Activated CD8-positive, alpha-beta T cell treated with anti-CD3 and anti-CD28 coated beads for 36 hours (primary cell): Measurements from ENCODE around the gene PLBD2. TPM values are rescaled to one million over a fixed set of nuclear protein-coding genes. Genes with fewer than 3 reads are reported as not detected.

ENCODE experiments used
- ATAC-seq: fragments of 200-7000 bp; cut with Tn5 transposase; one replicate; pipeline ENCODE4 v1.10.0; 2021; ENCODE audit warnings: mild to moderate bottlenecking, moderate library complexity
- CTCF ChIA-PET: fragments of 350-600 bp; sonication (Branson Sonifier 250); formaldehyde crosslinking; loops from one replicate; lab custom pipeline; 2021; ENCODE audit warnings: antibody characterized with exemption; lab: Charles Lee
- POLR2A ChIA-PET: fragments of 350-600 bp; sonication (Branson Sonifier 250); formaldehyde crosslinking; loops from one replicate; lab custom pipeline; 2021; ENCODE audit warnings: antibody characterized with exemption; lab: Charles Lee
- DNase-seq: peaks from one replicate; pipeline ENCODE4 v3.0.0-alpha.2; 2020
- H3K27ac Mint-ChIP-seq: one replicate; pipeline ENCODE4 v1.8.0; 2021; ENCODE audit warnings: mild to moderate bottlenecking, mixed read lengths
- H3K27me3 Mint-ChIP-seq: one replicate; pipeline ENCODE4 v1.8.0; 2021; ENCODE audit warnings: mixed read lengths
- H3K36me3 Mint-ChIP-seq: one replicate; pipeline ENCODE4 v1.8.0; 2021; ENCODE audit warnings: low read depth, mixed read lengths
- H3K4me1 Mint-ChIP-seq: one replicate; pipeline ENCODE4 v1.8.0; 2021; ENCODE audit warnings: low read depth, mixed read lengths
- H3K4me3 Mint-ChIP-seq: one replicate; pipeline ENCODE4 v1.8.0; 2021; ENCODE audit warnings: mild to moderate bottlenecking, moderate library complexity, mixed read lengths
- H3K9me3 Mint-ChIP-seq: one replicate; pipeline ENCODE4 v1.8.0; 2021; ENCODE audit warnings: mixed read lengths
- intact Hi-C: fragments of 100-400 bp; cut with micrococcal nuclease; formaldehyde crosslinking; loops from one replicate; pipeline ENCODE4 v1.10.0; 2022
- total RNA-seq, 2 experiments: library from RNA; stranded (reverse); gene quantifications; one replicate each; pipeline ENCODE4 v1.2.3, GENCODE V29; 2021
- TF ChIP-seq, protein P1 (sequence below): fragments of 200-600 bp; IDR thresholded peaks from one replicate; pipeline ENCODE4 v1.8.0; 2022; ENCODE audit warnings: antibody characterized with exemption, mild to moderate bottlenecking

The PLBD2 gene
- total RNA-seq, 2 experiments from 2014 or later: 13.5 to 13.9 TPM

DNA sequence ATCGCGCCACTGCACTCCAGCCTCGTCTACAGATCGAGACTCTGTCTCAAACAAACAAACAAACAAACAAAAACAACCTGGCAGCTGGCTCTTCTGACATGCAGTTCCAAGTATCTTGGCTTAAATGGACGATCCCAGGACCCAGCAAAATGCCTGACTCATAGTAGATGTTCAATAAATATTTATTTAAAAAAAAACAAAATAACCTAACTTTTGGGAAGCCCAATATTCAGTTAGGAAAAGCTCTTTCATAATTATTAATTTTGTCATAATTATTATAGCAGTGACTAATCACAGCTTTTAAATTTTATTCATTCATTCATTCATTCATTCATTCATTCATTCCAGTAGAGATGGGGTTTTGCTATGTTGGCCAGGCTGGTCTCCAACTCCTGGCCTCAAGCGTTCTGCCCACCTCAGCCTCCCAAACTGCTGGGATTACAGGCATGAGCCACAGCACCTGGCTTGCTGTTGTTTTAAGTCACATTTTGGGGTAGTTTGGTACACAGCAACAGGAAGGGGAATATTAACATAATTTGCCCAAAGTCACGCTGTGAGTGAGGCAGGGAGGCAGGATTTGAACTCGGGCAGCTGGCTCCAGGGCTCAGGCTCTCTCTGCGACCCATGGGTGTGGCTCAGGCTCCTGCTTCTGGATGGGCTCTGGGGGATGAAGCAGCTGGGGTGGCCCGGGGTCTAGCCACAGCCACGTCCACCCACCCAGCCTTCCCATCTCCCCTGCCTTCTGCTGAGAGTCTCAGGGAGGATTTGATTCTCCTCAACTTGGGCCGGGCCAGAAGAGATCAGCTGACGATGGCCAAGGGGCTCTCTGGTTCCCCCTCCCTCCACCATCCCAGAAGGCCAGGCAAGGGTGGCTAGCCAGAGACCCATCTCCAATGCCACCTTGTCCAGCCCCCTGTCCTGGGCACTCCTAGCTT lies 42.9 kb downstream of the PLBD2 start:
- Mint-ChIP-seq H3K4me3 (no peak overlapping the region), H3K9me3 (no peaks in the 10 kb centered on the region), H3K36me3 (no peaks in the 10 kb centered on the region), H3K27ac (no peak overlapping the region), H3K27me3 (peaks cover 8% of the 10 kb centered on the region), H3K4me1 (no peaks in the 10 kb centered on the region)
- ChIA-PET CTCF (interaction anchor here (1.2 kb wide), 1 partner anchor 24 kb away, joined by 3 read pairs; no protein-coding TSS in a partner anchor), POLR2A (interaction anchor here (0.6 kb wide), 1 partner anchor 194 kb away, joined by 3 read pairs; no protein-coding TSS in a partner anchor)
- DNase-seq (no peak), ATAC-seq (no peak)
- intact Hi-C loops: no loop called here
- TF ChIP-seq, protein P1, sequence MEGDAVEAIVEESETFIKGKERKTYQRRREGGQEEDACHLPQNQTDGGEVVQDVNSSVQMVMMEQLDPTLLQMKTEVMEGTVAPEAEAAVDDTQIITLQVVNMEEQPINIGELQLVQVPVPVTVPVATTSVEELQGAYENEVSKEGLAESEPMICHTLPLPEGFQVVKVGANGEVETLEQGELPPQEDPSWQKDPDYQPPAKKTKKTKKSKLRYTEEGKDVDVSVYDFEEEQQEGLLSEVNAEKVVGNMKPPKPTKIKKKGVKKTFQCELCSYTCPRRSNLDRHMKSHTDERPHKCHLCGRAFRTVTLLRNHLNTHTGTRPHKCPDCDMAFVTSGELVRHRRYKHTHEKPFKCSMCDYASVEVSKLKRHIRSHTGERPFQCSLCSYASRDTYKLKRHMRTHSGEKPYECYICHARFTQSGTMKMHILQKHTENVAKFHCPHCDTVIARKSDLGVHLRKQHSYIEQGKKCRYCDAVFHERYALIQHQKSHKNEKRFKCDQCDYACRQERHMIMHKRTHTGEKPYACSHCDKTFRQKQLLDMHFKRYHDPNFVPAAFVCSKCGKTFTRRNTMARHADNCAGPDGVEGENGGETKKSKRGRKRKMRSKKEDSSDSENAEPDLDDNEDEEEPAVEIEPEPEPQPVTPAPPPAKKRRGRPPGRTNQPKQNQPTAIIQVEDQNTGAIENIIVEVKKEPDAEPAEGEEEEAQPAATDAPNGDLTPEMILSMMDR: no peak

DNA sequence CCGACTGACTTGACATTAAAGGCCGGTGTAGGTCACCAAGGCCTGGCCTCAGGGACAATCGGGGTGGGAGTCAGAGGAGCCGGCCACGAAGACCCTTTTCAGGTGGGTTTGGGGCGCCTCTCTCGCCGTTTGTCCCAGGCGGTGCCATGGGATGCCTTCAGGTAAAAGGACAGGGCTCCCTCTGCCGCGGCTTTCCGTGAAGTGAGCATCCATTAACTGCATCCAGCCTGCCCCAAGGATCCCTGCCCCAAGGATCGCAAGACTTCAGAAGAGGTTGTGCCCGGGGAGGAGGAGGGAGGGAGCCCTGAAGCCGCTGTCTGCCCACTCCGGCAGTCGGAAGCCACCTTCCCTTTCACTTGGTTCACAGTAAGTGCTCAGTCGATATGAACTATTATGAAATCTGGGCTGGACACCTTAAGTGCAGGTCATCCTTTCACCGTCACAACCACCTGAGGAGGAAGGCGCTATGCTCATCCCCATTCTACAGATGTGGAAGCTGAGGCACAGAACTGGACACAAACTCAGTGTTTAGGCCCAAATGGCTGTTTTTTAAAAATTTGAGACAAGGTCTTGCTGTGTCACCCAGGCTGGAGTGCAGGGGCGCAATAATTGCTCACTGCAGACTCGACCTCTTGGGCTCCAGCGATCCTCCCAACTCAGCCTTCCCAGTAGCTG lies 44.3 kb downstream of the PLBD2 start:
- H3K27ac Mint-ChIP-seq: no peak overlapping the region
- CTCF ChIA-PET: no interaction called here
- ATAC-seq: no peak

DNA sequence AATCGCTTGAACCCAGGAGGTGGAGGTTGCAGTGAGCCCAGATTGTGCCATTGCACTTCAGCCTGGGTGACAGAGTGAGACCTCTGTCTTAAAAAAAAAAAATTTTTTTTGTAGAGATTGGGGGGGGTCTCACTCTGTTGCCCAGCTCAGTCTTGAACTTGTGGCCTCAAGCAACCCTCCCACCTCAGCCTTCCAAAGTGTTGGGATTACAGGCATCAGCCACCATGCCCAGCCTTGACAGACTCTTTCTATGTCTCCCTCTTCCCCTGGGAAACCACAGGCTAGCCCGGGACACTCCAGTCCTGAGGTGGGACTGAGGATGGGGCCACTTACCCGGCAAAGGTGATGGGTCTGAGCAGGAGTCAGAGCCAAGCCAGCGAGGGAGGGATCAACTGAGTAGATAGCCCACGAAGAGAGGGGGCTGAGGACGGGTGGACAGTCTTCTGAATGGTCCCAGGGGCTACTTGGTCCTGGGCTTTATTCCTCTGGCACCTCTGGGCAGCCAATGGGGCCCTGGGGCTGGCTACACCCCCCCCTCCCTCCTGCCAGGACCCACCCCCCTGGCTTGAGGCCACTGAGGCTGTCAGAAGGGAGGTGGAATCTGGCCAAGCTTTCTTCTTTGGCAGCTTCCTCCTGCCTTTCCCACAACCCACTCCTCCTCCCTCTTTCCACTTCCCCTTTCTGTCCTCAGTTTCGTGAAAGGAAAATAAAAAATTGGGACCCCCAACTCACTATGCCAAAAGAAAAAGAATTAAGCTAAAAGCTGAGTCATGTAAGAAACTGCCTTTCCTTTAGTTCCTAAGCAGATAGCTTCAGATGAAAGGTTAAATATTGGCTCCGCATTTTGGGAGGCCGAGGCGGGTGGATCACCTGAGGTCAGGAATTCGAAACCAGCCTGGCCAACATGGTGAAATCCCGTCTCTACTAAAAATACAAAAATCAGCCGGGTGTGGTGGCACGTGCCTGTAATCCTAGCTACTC lies 45.3 kb downstream of the PLBD2 start, which contains the start of gene SDS:
SDS (minus strand) TSS at position 453 of the 981 bp plus-strand sequence. CDS start 4,179 bp downstream, outside the sequence.
- Mint-ChIP-seq H3K9me3 (no peaks in the 10 kb centered on the region), H3K36me3 (no peaks in the 10 kb centered on the region), H3K27ac (no peak within 1 kb of the TSS), H3K4me1 (no peaks in the 10 kb centered on the region), H3K27me3 (peaks cover 8% of the 10 kb centered on the region), H3K4me3 (no peak within 1 kb of the TSS)
- ATAC-seq: no peak
- TF ChIP-seq, protein P1: no peak
- intact Hi-C loops: no loop called here
- DNase-seq: no peak
- CTCF ChIA-PET: interaction anchor here (2.3 kb wide), 1 partner anchor 21 kb away, joined by 8 read pairs; no protein-coding TSS in a partner anchor
- POLR2A ChIA-PET: interaction anchor here (0.8 kb wide), 1 partner anchor 67 kb away, joined by 4 read pairs; no protein-coding TSS in a partner anchor

More for the DNA sequence above, 44.3 kb downstream of the PLBD2 start:
- intact Hi-C loops: no loop called here
- Mint-ChIP-seq H3K9me3 (no peaks in the 10 kb centered on the region), H3K27me3 (peaks cover 8% of the 10 kb centered on the region), H3K36me3 (no peaks in the 10 kb centered on the region), H3K4me1 (no peaks in the 10 kb centered on the region), H3K4me3 (no peak overlapping the region)
- TF ChIP-seq, protein P1: no peak
- POLR2A ChIA-PET: no interaction called here
- no peak for DNase-seq

DNA sequence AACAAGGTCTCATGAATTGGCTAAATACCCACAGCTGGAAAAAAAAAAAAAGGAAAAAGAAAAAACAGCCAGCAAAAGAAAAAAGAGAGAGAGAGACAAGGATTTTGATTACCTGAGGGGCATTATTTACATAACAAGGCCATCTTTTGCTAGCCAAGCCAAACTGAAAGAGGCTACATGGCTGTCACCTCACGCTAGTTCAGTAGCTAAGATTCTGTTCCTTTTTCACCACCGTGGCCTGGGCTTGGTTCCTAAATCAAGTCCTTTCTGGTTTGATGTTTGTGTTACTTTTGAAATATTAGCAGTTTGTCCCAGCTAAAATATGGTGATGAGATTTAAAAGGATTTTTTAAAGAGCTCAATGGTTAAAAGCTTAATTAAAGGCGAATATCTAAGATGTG lies 47.3 kb downstream of the PLBD2 start:
- Mint-ChIP-seq H3K27ac (no peak overlapping the region), H3K9me3 (no peaks in the 10 kb centered on the region), H3K4me3 (no peak overlapping the region), H3K27me3 (peaks cover 8% of the 10 kb centered on the region), H3K36me3 (no peaks in the 10 kb centered on the region), H3K4me1 (no peaks in the 10 kb centered on the region)
- intact Hi-C loops: no loop called here
- no peak for ATAC-seq
- TF ChIP-seq, protein P1: no peak
- ChIA-PET POLR2A (no interaction called here), CTCF (interaction anchor here (2.3 kb wide), 1 partner anchor 19 kb away, joined by 8 read pairs; no protein-coding TSS in a partner anchor)
- DNase-seq: no peak
